Transverse colon (tissue), 4 donors: ENCODE measurements around the gene FCER2.

ENCODE experiments used
- CTCF ChIP-seq, 5 experiments: fragments of 200-600 bp in 3 of 5; fragments of 450-650 bp in 2 of 5; sonication (generic) in 3 of 5; IDR thresholded peaks; 1 replicate in 2 of 5; 2 replicates in 3 of 5; pipeline ENCODE4 v1.5.1; 2016 to 2017; ENCODE audit warnings: antibody characterized with exemption in 5 of 5, inconsistent platforms in 3 of 5, mild to moderate bottlenecking in 2 of 5, moderate library complexity in 1 of 5
- EP300 ChIP-seq: sonication (generic); formaldehyde crosslinking; IDR thresholded peaks from one replicate; pipeline ENCODE4 v1.6.1; 2017; ENCODE audit warnings: antibody characterized with exemption, low read depth
- POLR2A ChIP-seq: fragments of 450-650 bp; IDR thresholded peaks from one replicate; pipeline ENCODE4 v1.6.1; 2016; ENCODE audit warnings: antibody characterized with exemption, mild to moderate bottlenecking, moderate library complexity
- POLR2AphosphoS5 ChIP-seq, 3 donors: sonication (generic); formaldehyde crosslinking; IDR thresholded peaks; one replicate each; pipeline ENCODE4 v1.6.1; 2016; ENCODE audit warnings: antibody characterized with exemption in 3 of 3

GRCh38 chr19:7650148-7650547 lies 51.8 kb downstream of the FCER2 start:
- TF ChIP-seq POLR2A: no peak
- no peak for TF ChIP-seq CTCF (IDR thresholded peaks at IDR 0.05)
- no peak for TF ChIP-seq POLR2AphosphoS5 (IDR thresholded peaks at IDR 0.05)
- TF ChIP-seq EP300: no peak
